EL (cell line): Measurements from ENCODE around the gene B2M.
A peak's percentile ranks its signal among the peaks of the same experiment; 100 is the strongest.
"Not testable (repeated sequence)": the region's sequence is repeated elsewhere in the genome, so short reads cannot be mapped to it uniquely, and the experiment has no call there.

ENCODE experiments used
- DNase-seq: peaks from one replicate; pipeline ENCODE4 v3.0.0-alpha.2; 2016

B2M gene

GRCh38 chr15:44700676-44701075, 10.6 kb upstream of the B2M start:
- not testable (repeated sequence) for DNase-seq

- no peak for DNase-seq
Observed at GRCh38 chr15:44705986-44706385, 5.3 kb upstream of the B2M start.

GRCh38 chr15:44706401-44706800, 4.9 kb upstream of the B2M start:
- no peak for DNase-seq

- no peak for DNase-seq
Observed at GRCh38 chr15:44706946-44707636, 4.2 kb upstream of the B2M start.

GRCh38 chr15:44710236-44711095, 851 bp upstream of the B2M start:
- DNase-seq, result peak; percentile 40

- peak; percentile 26 for DNase-seq
Observed at GRCh38 chr15:44711743-44712345, 527 bp downstream of the B2M start.

- peak; percentile 82 for DNase-seq
Observed at GRCh38 chr15:44712346-44713005, 1.2 kb downstream of the B2M start.

- DNase-seq, result peak; percentile 53
Observed at GRCh38 chr15:44713006-44713966, 2.0 kb downstream of the B2M start.

GRCh38 chr15:44715142-44715796, 4.0 kb downstream of the B2M start:
- DNase-seq, result no peak

- no peak for DNase-seq
Observed at GRCh38 chr15:44715797-44716334, 4.5 kb downstream of the B2M start.

GRCh38 chr15:44716983-44717602, 5.8 kb downstream of the B2M start:
- no peak for DNase-seq

- DNase-seq, result no peak
Observed at GRCh38 chr15:44718180-44718926, 7.0 kb downstream of the B2M start.

GRCh38 chr15:44718927-44719292, 7.6 kb downstream of the B2M start:
- no peak for DNase-seq

- DNase-seq, result peak; percentile 57
Observed at GRCh38 chr15:44719293-44719999, 8.1 kb downstream of the B2M start.

- DNase-seq, result not testable (repeated sequence)
Observed at GRCh38 chr15:44720000-44720435, 8.7 kb downstream of the B2M start.

GRCh38 chr15:44720460-44721176, 9.3 kb downstream of the B2M start:
- no peak for DNase-seq

GRCh38 chr15:44722011-44722410, 10.7 kb downstream of the B2M start:
- no peak for DNase-seq

GRCh38 chr15:44726136-44726535, 14.8 kb downstream of the B2M start:
- DNase-seq, result no peak
